ENCODE measurements around the gene C1D. TPM values are rescaled to one million over a fixed set of nuclear protein-coding genes. Genes with fewer than 3 reads are reported as not detected.

The C1D gene
- total and polyA plus RNA-seq, 11 donors: 7.9 to 40.4 (median 16.9) TPM

DNA sequence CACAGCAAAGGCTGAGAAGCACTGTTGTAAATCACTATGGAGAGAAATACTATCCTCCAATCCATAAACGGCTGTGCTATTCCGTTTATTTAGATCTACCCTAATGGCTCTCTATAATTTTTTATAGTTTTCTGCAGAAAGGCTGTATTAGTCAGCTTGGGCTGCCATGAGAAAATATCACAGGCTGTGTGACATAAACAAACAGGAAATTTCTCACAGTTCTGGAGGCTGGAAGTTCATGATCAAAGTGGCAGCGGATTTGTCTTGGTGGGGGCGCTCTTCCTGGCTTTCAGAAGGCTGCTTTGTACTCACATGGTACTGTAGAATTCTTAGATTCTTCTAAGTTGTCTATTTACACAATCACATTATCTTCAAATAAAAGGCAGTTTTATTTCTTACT, 44.1 kb downstream of the C1D start:
- Histone ChIP-seq H3K4me3 (no peak overlapping the region), H3K36me3 (no peaks in the 10 kb centered on the region), H3K27ac (no peak overlapping the region), H3K4me1 (no peaks in the 10 kb centered on the region), H3K9me3 (no peaks in the 10 kb centered on the region), H3K27me3 (no peaks in the 10 kb centered on the region)
- ATAC-seq (no peak), DNase-seq (no peak)
- no peak for TF ChIP-seq POLR2A (IDR thresholded peaks at IDR 0.05)
- TF ChIP-seq, protein P1, sequence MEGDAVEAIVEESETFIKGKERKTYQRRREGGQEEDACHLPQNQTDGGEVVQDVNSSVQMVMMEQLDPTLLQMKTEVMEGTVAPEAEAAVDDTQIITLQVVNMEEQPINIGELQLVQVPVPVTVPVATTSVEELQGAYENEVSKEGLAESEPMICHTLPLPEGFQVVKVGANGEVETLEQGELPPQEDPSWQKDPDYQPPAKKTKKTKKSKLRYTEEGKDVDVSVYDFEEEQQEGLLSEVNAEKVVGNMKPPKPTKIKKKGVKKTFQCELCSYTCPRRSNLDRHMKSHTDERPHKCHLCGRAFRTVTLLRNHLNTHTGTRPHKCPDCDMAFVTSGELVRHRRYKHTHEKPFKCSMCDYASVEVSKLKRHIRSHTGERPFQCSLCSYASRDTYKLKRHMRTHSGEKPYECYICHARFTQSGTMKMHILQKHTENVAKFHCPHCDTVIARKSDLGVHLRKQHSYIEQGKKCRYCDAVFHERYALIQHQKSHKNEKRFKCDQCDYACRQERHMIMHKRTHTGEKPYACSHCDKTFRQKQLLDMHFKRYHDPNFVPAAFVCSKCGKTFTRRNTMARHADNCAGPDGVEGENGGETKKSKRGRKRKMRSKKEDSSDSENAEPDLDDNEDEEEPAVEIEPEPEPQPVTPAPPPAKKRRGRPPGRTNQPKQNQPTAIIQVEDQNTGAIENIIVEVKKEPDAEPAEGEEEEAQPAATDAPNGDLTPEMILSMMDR (IDR thresholded peaks at IDR 0.05): no peak
- intact Hi-C loops (cut with DNase I): no loop called here
- WGBS, 4 donors: 85 to 89% (median 89%) methylated on average over 4 of the region's 4 CpGs

DNA sequence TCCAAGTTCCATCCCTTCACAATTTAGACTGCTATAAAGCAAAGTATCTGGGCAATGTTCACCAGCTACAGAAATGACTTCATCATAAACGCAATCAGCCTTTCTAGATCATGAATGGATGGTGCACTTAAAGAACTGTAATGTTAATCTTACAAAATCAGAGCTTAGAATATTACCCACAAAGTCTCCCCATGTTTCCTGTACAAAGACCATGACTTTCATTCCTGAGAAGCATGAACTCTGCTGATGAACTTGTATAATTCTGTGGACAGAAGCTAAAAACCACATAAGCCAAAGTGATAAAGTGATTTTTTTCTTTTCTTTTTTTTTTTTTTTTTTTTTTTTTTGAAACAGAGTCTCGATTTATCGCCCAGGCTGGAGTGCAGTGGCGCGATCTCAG, 53.3 kb downstream of the C1D start:
- Histone ChIP-seq H3K36me3 (no peaks in the 10 kb centered on the region), H3K27me3 (no peaks in the 10 kb centered on the region), H3K9me3 (peaks cover 0 to 10% (median 2%) of the 10 kb centered on the region in 12 donors), H3K4me3 (no peak overlapping the region), H3K4me1 (no peaks in the 10 kb centered on the region), H3K27ac (no peak overlapping the region)
- DNase-seq (no peak), ATAC-seq (no peak)
- TF ChIP-seq POLR2A (IDR thresholded peaks at IDR 0.05): no peak
- TF ChIP-seq, protein P1 (IDR thresholded peaks at IDR 0.05): no peak
- intact Hi-C loops (cut with DNase I): no loop called here
- 87 to 94% (median 91%) methylated on average over 5 of the region's 5 CpGs for WGBS, 4 donors

DNA sequence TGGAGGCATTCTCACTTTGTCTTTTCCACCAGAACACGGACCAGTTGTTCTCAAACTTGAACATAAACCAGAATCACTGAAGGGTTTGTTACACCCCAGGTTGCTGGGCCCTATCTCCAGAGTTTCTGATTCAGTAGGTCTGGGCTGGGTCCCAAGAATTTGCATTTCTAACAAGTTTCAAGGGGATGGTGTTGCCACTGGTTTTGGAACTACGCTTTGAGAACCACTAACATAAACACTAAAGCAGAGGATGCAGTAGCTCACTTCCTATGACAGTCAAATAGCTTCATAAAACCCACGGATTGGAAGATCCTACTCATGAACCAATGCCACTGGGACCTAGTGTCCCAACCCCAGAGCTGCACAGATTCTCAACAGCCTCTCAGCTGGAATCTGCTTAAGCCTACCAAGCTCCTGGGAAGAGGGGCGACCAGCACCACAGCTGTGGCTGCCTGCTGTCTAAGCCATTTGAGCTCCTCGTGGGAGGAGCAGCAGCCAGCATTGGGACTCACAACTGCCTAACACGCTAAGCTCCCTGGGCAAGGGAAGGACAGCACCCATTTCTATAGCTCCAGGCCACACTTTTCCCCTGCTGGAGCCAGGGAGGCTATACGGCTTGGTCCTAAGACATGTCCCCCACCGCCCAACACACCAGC, 62.5 kb downstream of the C1D start:
- no peaks in the 10 kb centered on the region for H3K4me1 ChIP-seq
- intact Hi-C loops (cut with DNase I): no loop called here
- peaks cover 0 to 9% (median under 1%) of the 10 kb centered on the region in 12 donors for H3K9me3 ChIP-seq
- no peak overlapping the region for H3K4me3 ChIP-seq
- ATAC-seq: no peak
- no peak overlapping the region for H3K27ac ChIP-seq
- no peaks in the 10 kb centered on the region for H3K36me3 ChIP-seq
- TF ChIP-seq, protein P1 (IDR thresholded peaks at IDR 0.05): no peak
- no peak for TF ChIP-seq POLR2A (IDR thresholded peaks at IDR 0.05)
- H3K27me3 ChIP-seq: peaks cover 0 to 4% (median 0%) of the 10 kb centered on the region in 9 donors
- no peak for DNase-seq
- WGBS, 4 donors: 65 to 77% (median 73%) methylated on average over 6 to 8 of the region's 8 CpGs

DNA sequence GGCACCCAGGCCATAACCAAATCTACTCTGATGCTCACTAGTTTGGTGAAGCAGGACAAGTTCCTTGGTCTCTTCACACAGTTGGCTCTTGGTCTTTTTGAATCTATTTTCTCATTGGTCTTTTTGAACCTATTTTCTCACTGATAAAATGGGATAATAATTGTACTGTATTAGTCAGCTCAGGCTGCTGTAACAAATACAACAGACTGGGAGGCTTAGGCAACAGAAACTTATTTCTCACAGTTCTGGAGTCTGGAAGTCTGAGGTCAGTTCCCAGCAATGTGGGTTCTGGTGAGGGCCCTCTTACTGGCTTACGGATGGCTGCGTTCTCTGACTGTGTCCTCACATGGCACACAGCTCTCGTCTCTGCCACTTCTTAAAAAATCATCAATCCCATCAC, 63.5 kb downstream of the C1D start:
- TF ChIP-seq POLR2A (IDR thresholded peaks at IDR 0.05): no peak
- TF ChIP-seq, protein P1 (IDR thresholded peaks at IDR 0.05): no peak
- Histone ChIP-seq H3K27ac (no peak overlapping the region), H3K27me3 (peaks cover 0 to 4% (median 0%) of the 10 kb centered on the region in 9 donors), H3K4me1 (no peaks in the 10 kb centered on the region), H3K36me3 (no peaks in the 10 kb centered on the region), H3K4me3 (no peak overlapping the region), H3K9me3 (peaks cover 0 to 5% (median 0%) of the 10 kb centered on the region in 12 donors)
- no peak for ATAC-seq
- intact Hi-C loops (cut with DNase I): no loop called here
- WGBS, 4 donors: 90 to 100% (median 93%) methylated on average over 3 of the region's 3 CpGs
- no peak for DNase-seq
